Measurements from ENCODE around the gene P2RX7. TPM values are rescaled to one million over a fixed set of nuclear protein-coding genes. Genes with fewer than 3 reads are reported as not detected.

P2RX7 gene
- polyA plus RNA-seq, 1 of the 3 experiments (the other 2 are of a cell fraction) = 0.43 TPM

- ChIA-PET POLR2A (no interaction called here), CTCF (interaction anchor here (0.6 kb wide), 1 partner anchor 14 kb away, joined by 3 read pairs; no protein-coding TSS in a partner anchor)
- no peak for TF ChIP-seq SMC3 (IDR thresholded peaks at IDR 0.05; ENCODE audit: low read depth, low read length)
- TF ChIP-seq USF1 (IDR thresholded peaks at IDR 0.05; ENCODE audit: borderline replicate concordance, low read depth) = no peak
- TF ChIP-seq FOSL2 (IDR thresholded peaks at IDR 0.05; ENCODE audit: borderline replicate concordance, low read depth) = no peak
- TF ChIP-seq NFIC (IDR thresholded peaks at IDR 0.05; ENCODE audit: borderline replicate concordance) = no peak
- TF ChIP-seq EZH2phosphoT487 (IDR thresholded peaks at IDR 0.05; ENCODE audit: borderline replicate concordance, low read depth) = no peak
- no peak for TF ChIP-seq PBX3 (IDR thresholded peaks at IDR 0.05)
- TF ChIP-seq JUND (IDR thresholded peaks at IDR 0.05) = no peak
- no peaks in the 10 kb centered on the region for H3K9me2 ChIP-seq
- H2AFZ ChIP-seq (ENCODE audit: low read depth) = no peak overlapping the region
- no peak overlapping the region for H3K4me2 ChIP-seq
- H3K27ac ChIP-seq (ENCODE audit: low read depth in 2 of 2, low read length in 1 of 2) = no peak overlapping the region
- H3K4me1 ChIP-seq (ENCODE audit: control insufficient read depth in 1 of 2, insufficient read depth in 2 of 2, low read depth in 1 of 2, low read length in 1 of 2) = no peaks in the 10 kb centered on the region; a peak in 1 of 4 replicates
- no peak overlapping the region for H3K9ac ChIP-seq
- WGBS (ENCODE audit: low lambda C conversion rate) = 90% methylated on average over 3 of the region's 3 CpGs
- no peaks in the 10 kb centered on the region for H3K79me2 ChIP-seq (ENCODE audit: insufficient read depth)
- no peak overlapping the region for H3K4me3 ChIP-seq (ENCODE audit: low read depth in 2 of 2, low read length in 1 of 2)
- H3K9me3 ChIP-seq = no peaks in the 10 kb centered on the region
- H3K36me3 ChIP-seq (replicated peaks in 1 of 2; ENCODE audit: control insufficient read depth in 1 of 2, insufficient read depth in 2 of 2, low read length in 1 of 2) = no peaks in the 10 kb centered on the region
- no peak for DNase-seq
- H4K20me1 ChIP-seq (ENCODE audit: insufficient read depth) = no peaks in the 10 kb centered on the region
- no peaks in the 10 kb centered on the region for H3F3A ChIP-seq (replicated peaks; ENCODE audit: insufficient read depth)
- H3K27me3 ChIP-seq (ENCODE audit: insufficient read depth) = no peaks in the 10 kb centered on the region
These were observed 49.7 kb downstream of the P2RX7 start for GRCh38 chr12:121182222-121182893.

- CTCF ChIA-PET = no interaction called here
- Histone ChIP-seq H3F3A (replicated peaks; ENCODE audit: insufficient read depth) (peaks cover 4% of the 10 kb centered on the region), H3K9me2 (no peaks in the 10 kb centered on the region), H3K4me2 (no peak overlapping the region), H3K9ac (no peak overlapping the region), H3K27ac (ENCODE audit: low read depth in 2 of 2, low read length in 1 of 2) (no peak overlapping the region), H2AFZ (ENCODE audit: low read depth) (no peak overlapping the region), H3K4me3 (ENCODE audit: low read depth in 2 of 2, low read length in 1 of 2) (no peak overlapping the region), H3K79me2 (ENCODE audit: insufficient read depth) (no peaks in the 10 kb centered on the region), H3K36me3 (replicated peaks in 1 of 2; ENCODE audit: control insufficient read depth in 1 of 2, insufficient read depth in 2 of 2, low read length in 1 of 2) (no peaks in the 10 kb centered on the region), H3K4me1 (ENCODE audit: control insufficient read depth in 1 of 2, insufficient read depth in 2 of 2, low read depth in 1 of 2, low read length in 1 of 2) (no peaks in the 10 kb centered on the region; a peak in 1 of 4 replicates), H4K20me1 (ENCODE audit: insufficient read depth) (no peaks in the 10 kb centered on the region), H3K9me3 (no peaks in the 10 kb centered on the region), H3K27me3 (ENCODE audit: insufficient read depth) (no peaks in the 10 kb centered on the region)
- no peak for DNase-seq
- no peak for TF ChIP-seq MXI1 (IDR thresholded peaks at IDR 0.05; ENCODE audit: low read depth, low read length)
- no peak for TF ChIP-seq JUND (IDR thresholded peaks at IDR 0.05)
- TF ChIP-seq, protein P1, sequence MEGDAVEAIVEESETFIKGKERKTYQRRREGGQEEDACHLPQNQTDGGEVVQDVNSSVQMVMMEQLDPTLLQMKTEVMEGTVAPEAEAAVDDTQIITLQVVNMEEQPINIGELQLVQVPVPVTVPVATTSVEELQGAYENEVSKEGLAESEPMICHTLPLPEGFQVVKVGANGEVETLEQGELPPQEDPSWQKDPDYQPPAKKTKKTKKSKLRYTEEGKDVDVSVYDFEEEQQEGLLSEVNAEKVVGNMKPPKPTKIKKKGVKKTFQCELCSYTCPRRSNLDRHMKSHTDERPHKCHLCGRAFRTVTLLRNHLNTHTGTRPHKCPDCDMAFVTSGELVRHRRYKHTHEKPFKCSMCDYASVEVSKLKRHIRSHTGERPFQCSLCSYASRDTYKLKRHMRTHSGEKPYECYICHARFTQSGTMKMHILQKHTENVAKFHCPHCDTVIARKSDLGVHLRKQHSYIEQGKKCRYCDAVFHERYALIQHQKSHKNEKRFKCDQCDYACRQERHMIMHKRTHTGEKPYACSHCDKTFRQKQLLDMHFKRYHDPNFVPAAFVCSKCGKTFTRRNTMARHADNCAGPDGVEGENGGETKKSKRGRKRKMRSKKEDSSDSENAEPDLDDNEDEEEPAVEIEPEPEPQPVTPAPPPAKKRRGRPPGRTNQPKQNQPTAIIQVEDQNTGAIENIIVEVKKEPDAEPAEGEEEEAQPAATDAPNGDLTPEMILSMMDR (IDR thresholded peaks at IDR 0.05) = no peak
- no peak for TF ChIP-seq SMC3 (IDR thresholded peaks at IDR 0.05; ENCODE audit: low read depth, low read length)
- no peak for TF ChIP-seq FOXJ3 (CRISPR knock-in tag; IDR thresholded peaks at IDR 0.05)
- WGBS (ENCODE audit: low lambda C conversion rate) = 90% methylated on average over 5 of the region's 15 CpGs
- POLR2A ChIA-PET = interaction anchor here (0.6 kb wide), 1 partner anchor 1184 kb away, joined by 3 read pairs; no protein-coding TSS in a partner anchor
These were observed 51.7 kb downstream of the P2RX7 start for GRCh38 chr12:121184425-121184824.
